ENCODE data around the gene ASH1L.

ASH1L gene

DNA sequence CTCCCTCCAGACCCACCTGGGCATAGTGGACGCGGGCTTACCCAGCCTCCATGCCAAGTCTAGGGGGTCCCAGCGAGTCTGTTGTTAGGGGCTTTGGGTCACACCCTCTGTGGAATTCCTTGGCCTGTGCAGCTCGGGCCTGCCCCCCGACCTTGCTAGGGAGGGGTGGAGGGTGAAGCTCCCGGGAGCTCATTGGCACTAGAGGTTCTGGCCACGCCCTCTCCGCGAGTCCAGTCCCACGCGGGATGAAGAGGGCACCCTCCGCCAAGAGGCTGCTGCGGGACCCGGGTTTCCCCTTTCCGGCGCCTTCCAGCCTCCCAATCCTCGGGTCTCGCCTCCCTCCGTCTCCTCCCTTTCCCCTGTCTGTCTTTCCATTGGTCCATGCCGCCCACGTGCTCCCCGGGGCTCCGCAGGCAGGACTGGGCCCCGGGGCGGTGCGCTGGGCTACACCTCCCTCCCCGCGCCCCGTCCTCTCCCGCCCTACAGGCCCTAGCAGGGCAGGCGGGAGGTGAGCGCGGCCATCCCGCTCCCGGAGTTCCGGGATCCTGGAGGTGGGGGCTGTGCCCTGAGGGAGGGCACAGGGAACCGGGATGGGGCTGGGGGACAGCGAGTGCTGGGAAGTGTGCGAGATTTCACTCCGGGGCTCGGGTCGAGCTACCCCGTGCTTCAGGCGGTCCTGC, 238.4 kb downstream of the ASH1L start:
- H3K27ac Mint-ChIP-seq, result peak overlapping the region; percentile 89 to 91
- H3K4me3 Mint-ChIP-seq, result peak overlapping the region; percentile 90
- H3K9me3 Mint-ChIP-seq, result no peaks in the 10 kb centered on the region
- ATAC-seq (peak; percentile 84), DNase-seq (peak; percentile 89 to 92)
- no peaks in the 10 kb centered on the region for H3K27me3 Mint-ChIP-seq
- peaks cover 64% of the 10 kb centered on the region for H3K4me1 Mint-ChIP-seq

DNA sequence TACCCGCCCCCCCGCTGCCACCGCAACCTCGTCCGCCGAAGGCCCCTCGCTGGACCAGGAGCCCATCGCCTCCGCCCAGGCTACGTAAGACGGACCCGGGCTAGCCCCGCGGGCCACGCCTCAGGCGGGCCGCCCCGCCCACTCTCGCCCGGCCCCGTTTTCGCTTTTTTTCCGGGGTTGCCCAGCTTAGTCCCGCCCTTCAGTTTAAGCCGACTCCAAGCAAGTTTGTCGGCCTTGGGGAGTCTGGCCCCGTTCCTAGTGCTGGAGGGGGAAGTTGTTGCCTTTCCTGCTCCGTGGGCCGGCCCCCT, 238.9 kb downstream of the ASH1L start:
- Mint-ChIP-seq H3K9me3 (no peaks in the 10 kb centered on the region), H3K4me1 (peaks cover 69% of the 10 kb centered on the region), H3K27me3 (no peaks in the 10 kb centered on the region), H3K27ac (peak overlapping the region; percentile 89 to 91), H3K4me3 (peak overlapping the region; percentile 90)
- peak; percentile 70 for ATAC-seq
- peak; percentile 78 to 81 for DNase-seq

DNA sequence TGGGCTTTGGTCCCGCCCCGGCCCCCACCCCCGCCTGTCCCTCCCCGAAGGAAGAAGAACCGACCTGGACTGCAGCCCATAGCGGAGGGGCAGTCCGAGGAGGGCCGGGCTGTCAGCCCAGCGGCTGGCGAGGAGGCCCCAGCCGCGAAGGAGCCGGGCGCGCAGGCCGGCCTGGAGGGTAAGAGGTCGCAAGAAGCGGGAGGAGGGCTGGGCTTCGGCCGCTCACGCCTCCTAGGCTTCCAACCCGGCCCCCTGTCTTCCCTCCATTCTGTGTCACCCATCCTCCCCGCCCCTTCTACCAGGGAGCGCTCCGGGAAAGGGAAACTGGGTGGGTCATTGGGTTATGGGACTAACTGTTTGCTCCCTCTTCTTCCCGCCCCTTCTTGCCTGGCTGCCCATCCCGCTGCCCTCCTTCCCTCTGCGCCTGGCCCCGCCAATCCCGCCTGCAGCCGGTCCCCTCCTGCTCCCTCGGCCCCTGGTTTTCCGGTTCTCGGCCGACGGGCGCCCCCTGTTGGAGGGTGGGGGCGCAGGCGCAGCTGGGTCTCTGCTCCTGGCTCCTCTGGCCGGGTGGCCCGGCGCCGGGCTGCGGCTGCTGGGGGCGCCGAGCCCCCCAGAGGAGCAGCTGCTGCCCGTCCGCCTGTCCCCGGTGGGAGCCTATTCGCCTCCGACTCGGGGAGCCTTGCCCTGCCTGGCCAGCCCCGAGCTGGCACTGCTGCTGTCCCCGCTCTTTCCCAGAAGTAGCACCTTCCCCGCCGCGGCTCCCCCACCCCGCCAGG, 239.5 kb downstream of the ASH1L start:
- peak overlapping the region; percentile 90 for H3K4me3 Mint-ChIP-seq
- ATAC-seq (peak; percentile 69), DNase-seq (peak; percentile 88 to 91)
- no peaks in the 10 kb centered on the region for H3K9me3 Mint-ChIP-seq
- peak overlapping the region in 1 of 2 donors; percentile 23 for H3K27ac Mint-ChIP-seq
- H3K4me1 Mint-ChIP-seq, result peaks cover 67% of the 10 kb centered on the region
- H3K27me3 Mint-ChIP-seq, result no peaks in the 10 kb centered on the region

DNA sequence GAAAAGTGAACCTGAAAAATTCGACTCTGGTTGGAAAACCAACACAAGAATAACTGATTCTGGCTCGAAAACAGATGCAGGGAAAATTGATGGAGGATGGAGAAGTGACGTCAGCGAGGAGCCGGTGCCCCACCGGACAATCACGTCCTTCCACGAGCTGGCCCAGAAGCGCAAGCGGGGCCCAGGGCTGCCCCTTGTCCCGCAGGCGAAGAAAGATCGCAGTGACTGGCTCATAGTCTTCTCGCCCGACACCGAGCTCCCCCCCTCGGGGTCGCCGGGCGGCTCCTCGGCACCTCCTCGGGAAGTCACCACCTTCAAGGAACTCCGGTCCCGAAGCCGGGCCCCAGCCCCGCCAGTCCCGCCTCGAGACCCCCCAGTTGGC, 240.0 kb downstream of the ASH1L start:
- Mint-ChIP-seq H3K4me1 (peaks cover 63% of the 10 kb centered on the region), H3K27me3 (no peaks in the 10 kb centered on the region), H3K9me3 (no peaks in the 10 kb centered on the region), H3K27ac (no peak overlapping the region), H3K4me3 (peak overlapping the region; percentile 73 to 90)
- ATAC-seq, result no peak
- DNase-seq, result peak in 1 of 2 donors; percentile 42

DNA sequence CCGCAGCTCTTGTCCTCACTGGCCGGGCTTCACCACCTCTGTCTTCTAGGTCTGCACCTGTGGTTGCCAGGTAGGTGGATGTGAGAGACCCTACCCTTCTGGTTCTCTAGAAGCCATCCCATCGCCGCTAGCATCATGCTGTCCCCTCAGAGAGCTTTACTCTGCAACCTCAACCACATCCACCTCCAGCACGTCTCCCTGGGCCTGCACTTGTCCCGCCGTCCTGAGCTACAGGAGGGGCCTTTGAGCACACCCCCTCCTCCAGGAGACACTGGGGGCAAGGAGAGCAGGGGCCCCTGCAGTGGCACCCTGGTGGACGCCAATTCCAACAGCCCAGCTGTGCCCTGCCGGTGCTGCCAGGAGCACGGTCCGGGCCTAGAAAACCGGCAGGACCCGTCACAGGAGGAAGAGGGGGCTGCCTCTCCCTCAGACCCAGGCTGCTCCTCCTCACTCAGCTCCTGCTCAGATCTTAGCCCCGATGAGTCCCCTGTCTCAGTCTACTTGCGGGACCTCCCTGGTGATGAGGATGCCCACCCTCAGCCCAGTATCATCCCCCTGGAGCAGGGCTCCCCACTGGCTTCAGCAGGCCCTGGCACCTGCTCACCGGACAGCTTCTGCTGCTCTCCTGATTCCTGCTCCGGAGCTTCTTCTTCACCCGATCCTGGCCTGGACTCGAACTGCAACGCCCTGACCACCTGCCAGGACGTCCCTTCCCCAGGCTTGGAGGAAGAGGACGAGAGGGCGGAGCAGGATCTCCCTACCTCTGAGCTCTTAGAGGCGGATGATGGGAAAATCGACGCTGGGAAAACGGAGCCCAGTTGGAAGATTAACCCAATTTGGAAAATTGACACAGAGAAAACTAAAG, 240.7 kb downstream of the ASH1L start:
- Mint-ChIP-seq H3K9me3 (no peaks in the 10 kb centered on the region), H3K4me1 (peaks cover 63% of the 10 kb centered on the region), H3K27ac (peak overlapping the region in 1 of 2 donors; percentile 23), H3K27me3 (no peaks in the 10 kb centered on the region), H3K4me3 (peak overlapping the region; percentile 73 to 90)
- peak; percentile 23 for DNase-seq
- no peak for ATAC-seq

DNA sequence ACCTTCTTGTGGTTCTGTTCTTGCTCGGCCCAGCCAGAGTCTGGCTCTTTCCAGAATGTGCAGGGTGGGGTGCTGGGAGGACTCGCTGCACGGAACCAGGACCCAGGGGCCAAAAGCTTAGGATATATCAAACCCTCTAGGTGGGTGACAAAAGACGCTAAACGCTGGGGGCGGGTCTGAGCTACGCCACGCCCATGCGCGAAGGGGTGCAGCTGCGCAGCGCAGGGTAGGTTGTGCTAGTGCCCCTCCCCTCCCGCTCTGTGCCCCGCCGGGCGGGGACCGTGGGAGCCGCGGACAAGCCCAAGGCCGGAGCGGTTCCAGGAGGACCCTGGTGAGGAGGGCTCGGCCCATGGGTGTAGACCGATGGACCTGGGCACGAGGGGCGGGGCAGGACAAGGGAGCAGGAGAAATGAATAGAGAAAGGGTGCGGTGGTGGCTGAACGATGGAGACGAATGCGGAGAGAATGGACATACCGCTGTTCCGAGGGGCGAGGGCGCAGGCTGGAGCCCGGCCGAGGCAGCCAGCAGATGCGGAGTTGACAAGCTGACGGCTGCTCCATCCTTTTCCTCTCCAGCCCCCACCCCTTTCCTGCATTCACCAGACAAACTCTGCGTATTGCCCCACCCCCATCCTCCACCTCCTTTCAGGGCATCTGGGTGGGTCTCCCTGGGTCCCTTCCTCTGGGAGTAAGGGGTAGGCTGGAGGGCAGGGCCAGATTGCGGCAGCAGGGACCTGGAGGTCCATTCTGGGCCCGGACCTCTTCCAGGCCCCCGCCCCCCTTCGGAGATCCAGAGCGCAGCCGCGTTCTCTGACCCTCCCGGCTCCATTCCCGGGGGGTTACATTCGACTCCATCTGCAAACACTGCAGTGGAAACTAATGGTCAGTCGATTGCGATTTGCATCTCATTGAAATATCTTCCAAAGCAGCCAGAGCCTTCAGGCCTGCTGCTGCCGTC, 241.7 kb downstream of the ASH1L start, which contains the start of gene RUSC1:
TSS of gene RUSC1 (plus strand) at position 234 of the 957 bp plus-strand sequence. CDS start 880 bp downstream, outside the sequence.
- Mint-ChIP-seq H3K27me3 (no peaks in the 10 kb centered on the region), H3K4me3 (peak within 1 kb of the TSS; percentile 73 to 90), H3K9me3 (no peaks in the 10 kb centered on the region), H3K27ac (peak within 1 kb of the TSS in 1 of 2 donors; percentile 35), H3K4me1 (peaks cover 54% of the 10 kb centered on the region)
- ATAC-seq (peak; percentile 39), DNase-seq (peak; percentile 66 to 70)

DNA sequence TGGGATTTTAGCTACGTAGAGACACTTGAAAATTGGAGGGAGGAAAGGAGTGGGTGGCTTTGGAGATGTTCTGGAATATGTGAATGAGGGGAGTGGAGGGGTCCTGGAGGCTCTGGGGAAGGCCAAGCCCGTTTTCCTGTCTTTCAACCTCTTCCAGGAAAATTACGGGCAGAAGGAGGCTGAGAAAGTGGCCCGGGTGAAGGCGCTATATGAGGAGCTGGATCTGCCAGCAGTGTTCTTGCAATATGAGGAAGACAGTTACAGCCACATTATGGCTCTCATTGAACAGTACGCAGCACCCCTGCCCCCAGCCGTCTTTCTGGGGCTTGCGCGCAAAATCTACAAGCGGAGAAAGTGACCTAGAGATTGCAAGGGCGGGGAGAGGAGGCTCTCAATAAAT, 242.4 kb downstream of the ASH1L start:
- peaks cover 47% of the 10 kb centered on the region for H3K4me1 Mint-ChIP-seq
- ATAC-seq (no peak), DNase-seq (no peak)
- H3K27me3 Mint-ChIP-seq, result no peaks in the 10 kb centered on the region
- H3K27ac Mint-ChIP-seq, result peak overlapping the region in 1 of 2 donors; percentile 35
- H3K4me3 Mint-ChIP-seq, result peak overlapping the region; percentile 20 to 90
- H3K9me3 Mint-ChIP-seq, result no peaks in the 10 kb centered on the region

DNA sequence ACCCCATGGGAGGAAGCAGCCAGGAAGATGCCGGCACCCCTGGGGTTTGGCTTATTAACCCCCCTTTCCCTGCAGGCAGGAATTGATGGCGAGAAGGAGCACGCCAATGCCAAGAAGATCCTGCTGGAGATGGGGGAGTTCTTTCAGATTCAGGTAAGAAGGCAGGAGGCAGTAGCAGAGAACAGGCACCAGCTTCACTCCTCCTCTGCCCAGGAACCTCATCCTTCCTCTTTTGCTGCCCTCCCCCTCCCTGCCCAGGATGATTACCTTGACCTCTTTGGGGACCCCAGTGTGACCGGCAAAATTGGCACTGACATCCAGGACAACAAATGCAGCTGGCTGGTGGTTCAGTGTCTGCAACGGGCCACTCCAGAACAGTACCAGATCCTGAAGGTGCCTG, 243.1 kb downstream of the ASH1L start:
- Mint-ChIP-seq H3K4me1 (peaks cover 40% of the 10 kb centered on the region), H3K27ac (no peak overlapping the region), H3K4me3 (no peak overlapping the region), H3K27me3 (no peaks in the 10 kb centered on the region), H3K9me3 (no peaks in the 10 kb centered on the region)
- ATAC-seq (no peak), DNase-seq (no peak)

DNA sequence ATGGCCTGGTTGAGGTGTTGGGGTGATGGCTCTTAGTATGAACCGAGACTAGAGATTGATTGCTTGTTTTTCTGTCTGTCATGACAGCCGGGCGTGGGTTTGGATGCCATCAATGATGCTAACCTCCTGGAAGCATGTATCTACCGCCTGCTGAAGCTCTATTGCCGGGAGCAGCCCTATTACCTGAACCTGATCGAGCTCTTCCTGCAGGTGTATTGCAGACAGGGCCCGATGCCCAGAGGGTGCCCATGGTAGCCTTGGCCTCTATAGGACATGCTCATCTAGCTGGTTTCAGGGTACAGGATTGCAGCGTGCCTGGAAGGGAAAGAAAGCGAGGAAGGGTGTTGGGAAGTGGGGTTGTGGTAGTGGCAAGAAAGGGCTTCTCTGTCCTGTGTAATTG, 244.5 kb downstream of the ASH1L start:
- H3K4me1 Mint-ChIP-seq, result peaks cover 46% of the 10 kb centered on the region
- no peaks in the 10 kb centered on the region for H3K9me3 Mint-ChIP-seq
- no peak for DNase-seq
- no peaks in the 10 kb centered on the region for H3K27me3 Mint-ChIP-seq
- no peak overlapping the region for H3K27ac Mint-ChIP-seq
- no peak for ATAC-seq
- no peak overlapping the region for H3K4me3 Mint-ChIP-seq

DNA sequence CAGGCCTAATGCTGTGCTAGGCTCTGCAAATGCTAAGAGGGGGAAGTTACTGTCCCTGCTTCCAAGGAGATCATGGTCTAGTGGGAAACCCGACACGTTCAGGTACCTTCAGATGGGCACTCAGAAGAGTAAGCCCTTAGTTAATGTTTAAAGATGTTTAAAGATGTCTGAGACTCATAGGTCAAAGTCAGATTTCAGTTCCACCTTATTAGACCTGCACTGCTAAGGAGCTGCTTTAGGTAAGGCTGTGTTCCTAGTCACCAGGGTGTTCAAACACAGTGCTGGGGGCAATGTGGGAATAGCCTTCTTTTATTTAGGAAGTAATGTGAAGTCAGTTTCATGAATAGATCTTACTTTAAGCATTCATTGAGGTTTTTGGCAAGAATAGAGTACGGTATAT, 245.7 kb downstream of the ASH1L start:
- no peak overlapping the region for H3K4me3 Mint-ChIP-seq
- H3K27ac Mint-ChIP-seq, result no peak overlapping the region
- ATAC-seq (no peak), DNase-seq (no peak)
- peaks cover 48% of the 10 kb centered on the region for H3K4me1 Mint-ChIP-seq
- H3K9me3 Mint-ChIP-seq, result no peaks in the 10 kb centered on the region
- H3K27me3 Mint-ChIP-seq, result no peaks in the 10 kb centered on the region

DNA sequence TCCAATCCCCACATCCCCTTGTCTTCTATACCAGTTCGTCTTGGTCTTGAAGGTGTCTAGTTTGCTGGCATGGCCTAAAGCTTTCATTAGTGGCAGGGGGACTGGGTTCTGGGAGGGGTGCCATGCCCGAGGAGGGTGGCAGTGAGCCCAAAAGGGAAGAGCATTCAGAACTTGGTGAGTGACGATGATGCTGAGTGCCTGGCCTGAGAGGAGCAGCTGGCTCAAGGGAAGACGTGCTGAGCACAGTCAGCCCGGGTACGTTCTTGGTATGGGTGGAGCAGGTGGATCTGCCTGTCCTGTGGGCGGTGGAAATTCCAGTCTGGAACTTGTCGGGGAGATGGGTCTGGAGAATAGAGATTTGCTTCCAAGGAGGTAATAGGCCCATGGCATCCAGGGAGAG, 249.3 kb downstream of the ASH1L start:
- H3K27ac Mint-ChIP-seq, result no peak overlapping the region
- H3K4me3 Mint-ChIP-seq, result no peak overlapping the region
- no peak for ATAC-seq

DNA sequence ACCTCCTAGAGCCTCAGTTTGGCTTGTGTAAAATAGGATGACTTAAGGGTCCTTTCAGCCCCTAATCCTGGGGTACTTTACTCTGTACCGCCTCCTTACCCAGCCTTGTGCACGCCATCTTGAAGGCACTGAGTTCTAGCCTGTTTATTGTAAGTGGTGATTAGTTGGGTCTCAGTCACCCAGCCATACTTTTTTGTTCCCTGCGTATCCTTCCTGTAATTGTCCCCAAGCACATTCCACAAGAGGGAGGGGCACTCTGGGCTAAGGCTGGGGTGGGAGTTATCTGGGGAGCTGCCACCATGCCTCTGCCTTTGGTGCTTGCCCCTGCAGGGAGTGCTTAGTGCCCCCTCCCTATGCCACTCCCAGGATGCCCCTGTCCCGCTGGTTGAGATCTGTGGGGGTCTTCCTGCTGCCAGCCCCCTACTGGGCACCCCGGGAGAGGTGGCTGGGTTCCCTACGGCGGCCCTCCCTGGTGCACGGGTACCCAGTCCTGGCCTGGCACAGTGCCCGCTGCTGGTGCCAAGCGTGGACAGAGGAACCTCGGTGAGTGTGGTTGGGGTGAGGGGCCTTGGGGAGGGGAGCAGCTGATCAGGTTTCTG, 253.1 kb downstream of the ASH1L start:
- DNase-seq, result no peak

More for the DNA sequence above, 249.3 kb downstream of the ASH1L start:
- no peaks in the 10 kb centered on the region for H3K27me3 Mint-ChIP-seq
- no peaks in the 10 kb centered on the region for H3K9me3 Mint-ChIP-seq
- H3K4me1 Mint-ChIP-seq, result peaks cover 41% of the 10 kb centered on the region
- DNase-seq, result no peak

DNA sequence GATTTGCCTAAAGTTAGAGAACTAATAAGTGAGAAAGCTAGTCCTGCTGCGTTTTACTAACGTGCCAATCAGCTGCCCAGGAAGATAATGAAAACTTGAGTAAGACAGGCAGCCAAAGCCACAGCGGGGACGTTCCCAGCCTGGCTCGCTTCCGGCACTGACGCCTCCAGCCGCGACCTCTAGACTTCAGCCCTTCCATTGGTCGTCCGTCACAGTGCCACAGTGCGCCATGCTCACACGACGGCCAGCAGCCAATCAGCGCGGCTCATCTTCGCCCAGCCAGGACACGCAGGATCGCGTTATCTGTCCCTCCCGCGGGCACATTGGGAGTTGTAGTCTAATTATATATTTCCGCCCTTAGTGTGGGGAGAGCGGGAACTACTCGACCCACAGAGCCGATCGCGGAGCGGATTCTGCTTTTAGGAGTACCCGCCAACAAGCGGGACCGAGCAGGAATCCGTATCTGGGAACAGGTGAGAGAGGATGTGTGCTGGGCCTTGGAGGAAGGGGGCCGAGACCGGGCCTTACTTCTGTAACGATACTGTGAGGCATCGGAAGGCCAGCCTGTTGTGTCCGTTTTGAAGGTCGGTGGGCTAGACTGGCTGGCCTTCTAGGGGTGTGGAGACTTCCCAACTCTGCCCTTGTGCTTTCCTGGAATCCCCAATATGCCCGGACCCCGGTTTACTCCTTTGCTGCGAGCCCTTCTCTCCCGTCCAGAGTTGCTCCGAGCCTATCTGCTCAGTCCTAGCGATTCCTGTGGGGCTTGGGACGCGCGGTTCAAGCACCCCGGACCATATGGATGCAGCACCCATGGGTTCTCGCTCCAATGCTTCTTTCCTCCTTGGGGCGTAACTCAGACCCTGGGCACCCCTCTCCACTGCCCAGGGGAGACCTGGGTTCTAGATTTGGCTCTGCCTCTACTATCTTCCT, 253.8 kb downstream of the ASH1L start, which contains the start of gene FDPS:
TSS of gene FDPS (plus strand) at position 374 of the 930 bp plus-strand sequence. CDS start 924 bp downstream, outside the sequence.
- no peaks in the 10 kb centered on the region for H3K9me3 Mint-ChIP-seq
- H3K27ac Mint-ChIP-seq, result peak within 1 kb of the TSS; percentile 97 to 98
- ATAC-seq (peak; percentile 99), DNase-seq (peak; percentile 95 to 98)
- H3K4me1 Mint-ChIP-seq, result peaks cover 41% of the 10 kb centered on the region
- H3K27me3 Mint-ChIP-seq, result no peaks in the 10 kb centered on the region
- H3K4me3 Mint-ChIP-seq, result peak within 1 kb of the TSS; percentile 98

More for the DNA sequence above, 253.1 kb downstream of the ASH1L start:
- peak overlapping the region; percentile 98 for H3K4me3 Mint-ChIP-seq
- H3K4me1 Mint-ChIP-seq, result peaks cover 41% of the 10 kb centered on the region
- ATAC-seq, result no peak
- no peaks in the 10 kb centered on the region for H3K9me3 Mint-ChIP-seq
- no peaks in the 10 kb centered on the region for H3K27me3 Mint-ChIP-seq
- peak overlapping the region; percentile 97 to 98 for H3K27ac Mint-ChIP-seq
